HG03432 (cell line): Measurements from ENCODE around the gene H2AZ2.

Experiments used
- ATAC-seq: cut with Tn5 transposase; IDR thresholded peaks from one replicate; pipeline ENCODE4 v1.9.1; 2021; ENCODE audit warnings: mild to moderate bottlenecking, moderate library complexity; ENCODE audit not compliant: unreplicated experiment

H2AZ2 gene

GRCh38 chr7:44847920-44848634, at the start of gene H2AZ2:
H2AZ2 (minus strand) TSS chr7:44848087; CDS start chr7:44847971, 116 bp downstream.
- peak; percentile 88 for ATAC-seq

- no peak for ATAC-seq
These were observed 49.4 kb upstream of the H2AZ2 start for GRCh38 chr7:44897309-44897708.

GRCh38 chr7:44894888-44895580, 47.1 kb upstream of the H2AZ2 start:
- ATAC-seq = no peak

- ATAC-seq = no peak
These were observed 45.9 kb upstream of the H2AZ2 start for GRCh38 chr7:44893710-44894234.

GRCh38 chr7:44891791-44892190, 43.9 kb upstream of the H2AZ2 start:
- no peak for ATAC-seq

- no peak for ATAC-seq
These were observed 43.5 kb upstream of the H2AZ2 start for GRCh38 chr7:44891372-44891771.

GRCh38 chr7:44889086-44889781, 41.3 kb upstream of the H2AZ2 start:
- ATAC-seq = no peak

- ATAC-seq = no peak
These were observed 39.4 kb upstream of the H2AZ2 start for GRCh38 chr7:44887293-44887692.

- ATAC-seq = peak; percentile 83
These were observed 37.8 kb upstream of the H2AZ2 start, which contains the start of gene PURB for GRCh38 chr7:44885394-44886317. PURB (minus strand) TSS chr7:44885530; CDS start chr7:44885348, 182 bp downstream.

GRCh38 chr7:44884621-44885393, 36.9 kb upstream of the H2AZ2 start:
- ATAC-seq = peak; percentile 32

GRCh38 chr7:44883961-44884620, 36.2 kb upstream of the H2AZ2 start:
- no peak for ATAC-seq

- ATAC-seq = no peak
These were observed 35.0 kb upstream of the H2AZ2 start for GRCh38 chr7:44882899-44883298.

- ATAC-seq = no peak
These were observed 33.7 kb upstream of the H2AZ2 start for GRCh38 chr7:44881610-44882009.

GRCh38 chr7:44881066-44881600, 33.2 kb upstream of the H2AZ2 start:
- ATAC-seq = no peak

- ATAC-seq = no peak
These were observed 32.6 kb upstream of the H2AZ2 start for GRCh38 chr7:44880317-44881018.

- no peak for ATAC-seq
These were observed 28.5 kb upstream of the H2AZ2 start for GRCh38 chr7:44876393-44876792.

GRCh38 chr7:44875241-44875640, 27.4 kb upstream of the H2AZ2 start:
- no peak for ATAC-seq

- no peak for ATAC-seq
These were observed 24.9 kb upstream of the H2AZ2 start for GRCh38 chr7:44872787-44873186.
